Breast epithelium (tissue), 3 donors: Measurements from ENCODE around the gene FBP2.

Source experiments
- CTCF ChIP-seq, 3 donors: fragments of 450-650 bp; IDR thresholded peaks; one replicate each; pipeline ENCODE4 v1.5.1; 2016 to 2017; ENCODE audit warnings: antibody characterized with exemption in 3 of 3, mild to moderate bottlenecking in 3 of 3, moderate library complexity in 3 of 3
- POLR2A ChIP-seq: fragments of 450-650 bp; IDR thresholded peaks from one replicate; pipeline ENCODE4 v1.6.1; 2016; ENCODE audit warnings: antibody characterized with exemption, mild to moderate bottlenecking, moderate library complexity
- POLR2AphosphoS5 ChIP-seq, 3 donors: sonication (generic); formaldehyde crosslinking; IDR thresholded peaks; one replicate each; pipeline ENCODE4 v1.6.1; 2017; ENCODE audit warnings: antibody characterized with exemption in 3 of 3

GRCh38 chr9:94613003-94613402 is 19.4 kb upstream of the FBP2 start:
- TF ChIP-seq CTCF (IDR thresholded peaks at IDR 0.05): no peak
- TF ChIP-seq POLR2A: no peak
- no peak for TF ChIP-seq POLR2AphosphoS5 (IDR thresholded peaks at IDR 0.05)
